PFSK-1 (cell line): ENCODE measurements around the gene MTURN.

Experiments
- POLR2AphosphoS5 ChIP-seq: IDR thresholded peaks from 2 replicates; pipeline ENCODE4 v1.6.1; 2012; ENCODE audit warnings: low read depth, mild to moderate bottlenecking, control low read depth, low read length, moderate library complexity
- SIN3A ChIP-seq: IDR thresholded peaks from 2 replicates; pipeline ENCODE4 v1.6.1; 2012; ENCODE audit warnings: mild to moderate bottlenecking, low read length, moderate library complexity, borderline replicate concordance; ENCODE audit not compliant: insufficient read depth
- TAF1 ChIP-seq: IDR thresholded peaks from 2 replicates; pipeline ENCODE4 v1.6.1; 2012; ENCODE audit warnings: low read length, control low read depth, borderline replicate concordance; ENCODE audit not compliant: insufficient read depth

- no peak for TF ChIP-seq SIN3A
- no peak for TF ChIP-seq TAF1
- TF ChIP-seq POLR2AphosphoS5 = no peak
Observed at GRCh38 chr7:30202671-30203070, 67.9 kb downstream of the MTURN start.
